HG03103 (cell line): ENCODE measurements around the gene STK33.

Experiments used
- ATAC-seq: cut with Tn5 transposase; IDR thresholded peaks from one replicate; pipeline ENCODE4 v1.9.1; 2021; ENCODE audit warnings: low read depth; ENCODE audit not compliant: unreplicated experiment

Gene STK33

DNA sequence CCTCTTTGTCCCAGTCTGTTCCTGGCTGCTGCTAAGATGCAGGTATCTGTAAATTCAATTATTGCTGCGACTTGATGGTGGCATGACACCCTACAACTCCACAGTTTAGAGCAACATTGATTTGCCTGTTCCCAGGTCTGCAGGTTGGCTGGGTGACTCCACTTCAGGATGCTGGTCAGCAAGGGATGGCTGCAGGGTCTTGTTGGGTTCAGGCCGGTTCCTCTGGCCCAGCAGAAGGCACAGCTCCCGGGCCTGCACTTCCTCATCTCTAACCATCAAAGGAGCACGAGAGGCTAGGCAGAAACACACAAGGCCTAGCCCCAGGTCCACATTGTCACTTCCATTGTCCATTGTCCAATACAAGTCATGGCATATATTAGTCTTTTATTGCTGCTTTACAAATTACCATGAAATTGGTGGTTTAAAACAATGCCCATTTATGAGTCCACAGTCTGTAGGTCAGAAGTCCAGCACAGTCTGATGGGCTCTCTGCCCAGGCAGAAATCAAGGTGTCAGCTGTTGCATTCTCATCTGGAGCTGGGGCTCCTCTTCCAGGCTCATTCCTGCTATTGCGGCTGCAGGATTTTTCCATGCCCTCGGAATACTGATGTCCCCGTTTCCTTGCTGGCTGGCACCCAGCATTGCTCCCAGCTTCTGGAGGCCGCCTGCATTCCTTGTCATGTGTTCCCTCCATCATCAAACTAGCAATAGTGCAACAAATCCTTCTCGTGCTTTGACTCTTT, 233.8 kb downstream of the STK33 start:
- ATAC-seq: no peak

DNA sequence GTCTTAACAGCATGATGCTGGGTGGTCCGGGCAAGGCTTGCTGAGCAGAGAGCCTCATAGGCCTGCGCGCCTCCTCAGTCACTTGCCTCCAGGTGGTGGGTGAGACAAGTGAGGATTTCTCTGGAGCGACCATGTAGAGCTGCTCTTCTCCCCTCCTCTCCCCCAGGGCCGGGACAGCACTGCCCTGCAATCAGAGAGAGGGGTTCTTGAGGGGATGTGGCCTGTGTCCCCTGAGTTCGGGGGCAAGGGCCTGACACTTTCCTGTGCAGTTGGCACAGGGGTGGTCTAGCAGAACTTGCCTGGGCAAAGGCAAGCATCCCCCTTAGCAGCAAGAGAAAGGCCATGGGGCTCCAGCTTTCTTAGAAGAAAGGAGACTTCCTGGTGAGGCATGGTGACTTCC, 234.5 kb downstream of the STK33 start:
- no peak for ATAC-seq

DNA sequence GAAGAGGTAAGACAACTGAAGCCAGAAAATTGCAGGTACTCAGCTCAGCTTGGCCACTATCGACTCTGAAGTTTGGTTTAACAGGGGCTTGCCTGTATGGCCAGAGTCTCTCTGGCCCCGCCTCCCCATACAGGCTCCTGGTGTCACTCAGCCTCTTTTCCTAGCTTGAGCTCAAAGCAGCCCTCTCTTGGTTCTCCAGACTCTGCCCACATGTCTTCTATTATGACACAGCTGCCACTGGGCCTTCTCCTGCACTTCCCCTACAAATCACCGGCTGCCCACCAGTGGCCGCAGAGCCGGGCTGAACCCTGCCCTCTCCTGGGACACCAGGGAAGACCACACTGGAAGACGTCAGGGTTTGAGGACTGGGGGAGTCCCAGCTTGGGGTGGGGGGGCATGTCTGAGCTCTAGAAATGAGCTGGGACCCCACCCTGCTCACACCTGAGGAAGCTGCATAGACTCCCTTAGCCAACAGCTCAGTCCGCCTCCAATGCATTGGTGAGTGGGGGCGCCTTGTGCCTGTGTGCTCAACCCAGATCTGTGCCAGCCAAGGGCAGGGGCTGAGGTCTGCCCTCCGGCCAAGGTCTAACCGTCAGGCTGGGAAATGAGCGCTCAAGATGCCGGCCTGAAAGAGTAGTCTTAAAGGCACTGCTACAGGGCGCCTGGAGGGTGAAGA, 236.0 kb downstream of the STK33 start:
- no peak for ATAC-seq

DNA sequence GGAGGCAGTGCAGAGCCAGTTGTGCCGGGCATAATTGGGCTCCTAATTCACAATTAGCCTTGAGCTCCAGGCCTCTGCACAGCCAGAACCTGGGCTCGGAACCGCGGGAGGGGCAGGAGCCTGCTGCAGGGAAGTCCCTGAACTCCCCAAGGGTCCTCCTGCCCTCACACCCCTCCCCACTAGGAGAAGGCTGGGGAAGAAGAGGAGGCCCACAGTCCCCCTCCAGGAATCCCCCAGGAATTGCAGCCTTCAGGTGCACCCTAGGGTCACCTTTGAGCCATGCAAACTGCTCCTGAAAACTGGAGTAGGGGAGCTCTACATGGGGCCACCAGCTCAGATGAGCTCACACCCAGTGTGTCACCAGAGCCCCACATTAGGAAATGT, 236.5 kb downstream of the STK33 start:
- no peak for ATAC-seq

DNA sequence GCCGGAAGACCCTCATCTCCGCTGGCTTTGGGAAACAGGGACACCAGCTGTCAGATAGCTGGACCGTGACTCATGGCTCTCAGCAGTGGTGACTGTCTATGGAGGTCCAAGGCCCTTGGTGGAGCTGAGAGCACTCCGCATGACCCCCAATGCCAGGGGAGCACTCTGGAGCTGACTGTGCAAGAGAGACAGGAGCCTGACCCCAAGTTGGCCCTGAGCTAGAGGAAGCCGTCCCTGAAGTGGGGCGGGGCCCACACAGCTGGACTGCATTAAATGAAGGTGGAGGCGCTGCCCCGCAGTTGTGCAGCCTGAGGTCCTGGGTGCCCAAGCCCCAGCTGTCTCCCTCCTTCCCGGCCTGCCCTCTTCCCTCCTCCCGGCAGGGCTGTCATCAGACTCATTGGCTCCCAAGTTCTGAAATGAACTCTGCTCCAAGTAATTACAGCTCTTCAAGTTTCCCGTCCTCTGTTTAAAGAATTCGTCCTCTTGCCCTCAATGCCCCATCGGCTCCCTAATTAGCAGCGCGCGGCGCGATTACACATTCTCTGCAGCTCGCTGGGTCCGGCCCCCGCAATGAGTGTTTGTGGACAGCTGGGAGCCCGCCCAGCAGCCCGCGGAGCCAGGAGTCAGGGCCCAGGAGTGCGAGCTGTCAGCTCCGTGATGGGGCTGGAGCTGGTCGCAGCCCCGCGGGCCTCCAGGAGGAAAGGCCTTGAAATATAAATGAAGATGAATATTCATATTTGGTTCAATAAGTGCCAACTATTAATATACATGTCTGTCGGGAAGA, 237.1 kb downstream of the STK33 start:
- no peak for ATAC-seq

DNA sequence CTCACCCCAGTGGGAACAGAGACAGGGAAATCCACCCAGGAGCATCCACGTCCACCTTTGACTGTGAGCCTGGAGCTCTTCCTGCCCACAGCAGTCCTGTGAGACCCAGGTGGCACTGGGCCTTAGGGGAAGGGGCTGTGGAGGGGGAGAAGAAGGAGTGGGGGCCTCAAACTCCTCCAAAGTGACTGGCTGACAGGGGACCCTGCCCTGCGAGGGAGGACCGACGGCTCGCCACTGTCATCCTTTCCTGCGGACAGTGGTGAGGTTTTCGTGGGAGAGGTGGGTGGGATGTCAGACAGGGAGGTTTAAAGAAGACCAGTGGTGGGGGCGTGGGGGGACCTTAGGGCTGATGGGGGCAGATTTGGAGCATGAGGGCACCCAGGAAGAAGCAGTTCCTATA, 237.8 kb downstream of the STK33 start:
- no peak for ATAC-seq

DNA sequence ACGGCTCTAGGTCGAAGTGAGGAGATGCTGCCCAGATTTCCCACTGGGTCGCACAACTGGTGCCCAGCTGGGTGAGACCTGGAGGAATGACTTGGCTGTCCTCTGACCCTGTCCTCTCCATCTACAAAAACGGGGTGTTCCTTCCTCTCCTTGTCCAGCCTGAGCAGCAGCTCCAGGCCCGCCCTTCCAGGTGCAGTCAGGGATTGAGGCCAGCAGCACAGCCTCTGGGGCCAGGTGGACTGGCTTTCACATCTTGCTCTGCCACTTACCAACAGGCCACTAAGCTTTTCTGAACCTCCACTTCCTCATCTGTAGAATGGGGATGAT, 238.6 kb downstream of the STK33 start:
- no peak for ATAC-seq

DNA sequence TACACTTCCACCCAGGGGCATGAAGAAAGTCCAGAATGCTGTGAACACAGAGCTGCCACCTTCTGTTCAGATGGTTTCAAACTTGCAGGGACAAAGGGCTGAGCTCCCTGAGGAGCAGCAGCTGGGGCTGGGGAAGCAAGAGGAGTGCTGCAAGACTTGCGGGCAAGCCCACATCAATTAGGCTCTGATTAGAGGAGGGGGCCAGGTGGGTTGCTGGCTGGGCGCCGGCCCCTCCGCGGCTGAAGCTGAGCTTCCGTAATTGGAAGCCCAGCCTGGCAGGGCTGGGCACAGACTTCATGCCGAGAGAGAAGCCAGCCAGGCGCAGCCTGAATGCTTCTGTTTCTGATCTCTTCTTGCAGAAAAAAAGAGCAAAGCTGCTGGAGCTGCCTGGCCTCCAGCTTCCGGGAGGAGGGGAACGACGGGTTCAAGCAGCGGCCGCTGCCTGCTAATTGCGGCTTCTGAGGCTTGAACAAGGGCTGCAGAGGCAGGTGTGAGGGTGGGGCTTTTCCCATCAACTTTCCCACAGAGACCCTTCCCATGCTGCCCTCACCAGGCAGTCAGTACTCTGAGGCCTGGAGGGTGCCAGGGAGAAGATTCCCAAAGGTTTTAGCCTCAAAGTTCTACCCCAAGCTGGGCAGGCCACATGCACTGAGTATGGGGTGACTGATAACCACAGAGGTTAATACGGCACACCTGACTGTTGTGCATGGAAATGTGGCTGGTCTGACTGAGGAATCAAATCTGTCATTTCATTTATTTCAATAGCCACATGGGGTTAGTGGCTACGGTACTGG, 239.2 kb downstream of the STK33 start:
- ATAC-seq: no peak

DNA sequence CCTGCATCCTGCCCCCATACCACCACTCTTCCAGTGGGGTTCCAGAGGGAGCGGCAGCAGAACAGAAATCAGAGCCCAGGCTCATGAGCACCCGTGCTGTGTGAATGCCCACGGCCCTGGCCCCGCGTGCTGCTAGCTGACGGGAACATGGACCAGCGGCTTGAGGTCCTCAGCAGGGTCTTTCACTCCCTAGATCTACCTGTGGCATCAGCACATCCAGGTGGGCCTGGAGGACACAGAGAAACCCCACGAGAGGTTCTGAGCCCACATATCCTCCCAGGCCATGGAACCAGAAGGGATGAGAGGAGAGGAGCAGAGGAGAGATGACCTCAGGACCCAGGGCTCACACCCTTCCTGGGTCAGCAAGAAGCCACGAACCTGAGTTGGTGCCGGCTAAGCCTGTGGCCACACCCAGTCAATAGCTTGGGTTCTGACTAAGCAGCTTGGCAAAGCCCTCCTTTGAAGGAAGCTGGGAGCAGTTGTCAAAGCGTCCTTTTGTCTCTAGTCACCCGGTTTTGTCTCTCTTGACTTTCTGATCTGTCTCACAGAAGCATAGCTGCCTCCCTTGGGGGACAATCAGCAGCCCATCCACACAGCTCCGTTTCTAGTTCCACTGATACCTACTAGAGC, 241.0 kb downstream of the STK33 start:
- ATAC-seq: no peak

DNA sequence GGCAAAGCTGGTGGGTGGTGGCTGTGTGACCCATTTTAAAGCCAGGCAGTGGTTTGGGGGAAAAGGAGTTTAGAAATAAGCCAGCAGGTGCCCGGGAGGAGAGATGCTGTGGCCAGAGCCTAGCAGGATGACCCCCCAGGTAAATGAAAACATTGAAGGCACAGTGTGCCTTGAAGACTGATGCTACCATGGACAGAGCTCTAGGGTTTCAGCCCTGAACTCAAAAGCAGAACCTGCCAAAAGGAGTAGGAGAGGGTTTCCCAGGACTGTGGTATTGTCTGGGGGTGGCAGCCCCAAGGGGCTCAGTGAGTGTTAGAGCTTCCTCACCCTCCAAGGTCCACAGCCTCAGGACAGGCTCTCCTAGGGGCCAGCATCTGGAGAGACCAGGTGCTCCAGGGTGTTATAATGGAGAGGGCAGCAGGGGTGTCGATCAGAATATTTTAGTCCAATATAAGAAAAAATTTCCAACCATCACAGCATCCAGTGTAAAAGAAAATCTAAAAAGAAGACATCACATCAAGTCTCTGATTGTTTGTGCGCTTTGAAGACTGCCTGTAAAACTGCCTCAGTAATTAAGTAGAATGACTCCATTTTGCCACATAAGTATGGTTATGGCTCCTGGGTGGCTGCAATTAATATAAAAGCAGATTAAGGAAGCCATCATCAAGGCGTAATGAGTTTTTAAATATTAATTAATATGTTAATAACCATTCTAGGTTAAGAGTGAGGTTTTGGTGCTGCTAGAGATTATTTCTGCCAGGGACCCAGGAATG, 241.7 kb downstream of the STK33 start:
- ATAC-seq: no peak

DNA sequence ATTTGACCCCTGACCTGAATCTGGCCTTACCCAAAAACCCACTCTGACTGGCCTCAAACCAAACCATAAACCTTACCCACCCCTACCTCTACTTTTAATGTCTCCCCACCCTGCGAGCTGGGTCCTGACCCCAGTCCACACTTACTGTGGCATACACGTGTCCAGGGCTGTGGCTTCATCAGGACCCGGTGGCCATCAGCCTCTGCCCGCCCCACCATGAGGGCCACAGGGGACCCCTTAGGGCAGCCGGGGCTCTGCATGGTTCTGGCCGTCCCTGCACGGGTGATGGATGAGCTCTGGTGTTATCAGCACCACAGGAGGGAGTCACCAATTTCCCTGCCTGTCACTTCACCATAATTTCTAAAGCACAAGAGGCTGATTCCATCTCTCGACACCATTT, 242.8 kb downstream of the STK33 start:
- ATAC-seq: no peak

DNA sequence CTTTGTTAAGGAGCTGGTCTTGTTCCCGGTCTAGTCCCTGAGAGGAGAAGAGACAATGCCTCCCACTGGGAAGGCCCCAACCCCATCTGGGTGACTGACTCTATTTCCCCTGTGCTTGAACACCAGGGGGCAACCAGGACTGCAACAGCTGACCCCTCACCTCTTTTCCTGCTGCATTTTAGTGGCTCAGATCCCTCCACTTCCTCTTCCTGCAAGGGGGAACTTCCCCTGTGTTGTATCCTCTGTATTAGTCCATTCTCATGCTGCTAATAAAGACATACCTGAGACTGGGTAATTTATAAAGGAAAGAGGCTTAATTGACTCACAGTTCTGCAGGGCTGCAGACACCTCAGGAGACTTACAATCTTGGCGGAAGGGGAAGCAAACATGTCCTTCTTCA, 246.1 kb downstream of the STK33 start:
- ATAC-seq: no peak

DNA sequence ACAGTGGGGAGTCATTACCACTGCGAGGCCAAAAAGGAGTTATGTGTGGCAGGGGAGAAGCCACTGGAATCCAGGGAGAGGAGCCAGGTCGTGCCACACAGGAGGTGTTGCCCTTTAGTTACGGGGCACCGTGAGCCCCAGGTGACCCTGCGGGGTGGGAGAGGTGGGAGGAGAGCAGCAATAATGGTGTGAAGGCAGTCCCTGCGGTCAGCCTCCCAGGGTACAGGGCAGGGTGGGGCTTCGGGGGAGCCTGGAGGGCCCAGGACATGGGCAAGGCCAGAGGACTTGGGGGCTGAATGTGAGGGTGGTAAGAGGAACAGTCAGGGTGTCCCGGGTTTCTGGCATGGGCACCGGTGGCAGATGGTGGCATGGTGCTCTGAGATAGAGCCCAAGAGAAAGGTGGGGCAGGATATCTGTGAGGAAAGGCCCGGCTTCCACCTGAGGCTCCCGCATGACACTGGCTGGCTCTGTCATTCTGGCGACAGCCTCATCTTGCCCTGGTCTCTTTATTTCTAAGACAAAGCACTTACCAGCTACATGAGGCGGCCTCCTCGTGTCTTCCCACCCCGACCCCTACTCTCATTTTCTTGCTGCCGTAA, 247.8 kb downstream of the STK33 start:
- ATAC-seq: no peak

DNA sequence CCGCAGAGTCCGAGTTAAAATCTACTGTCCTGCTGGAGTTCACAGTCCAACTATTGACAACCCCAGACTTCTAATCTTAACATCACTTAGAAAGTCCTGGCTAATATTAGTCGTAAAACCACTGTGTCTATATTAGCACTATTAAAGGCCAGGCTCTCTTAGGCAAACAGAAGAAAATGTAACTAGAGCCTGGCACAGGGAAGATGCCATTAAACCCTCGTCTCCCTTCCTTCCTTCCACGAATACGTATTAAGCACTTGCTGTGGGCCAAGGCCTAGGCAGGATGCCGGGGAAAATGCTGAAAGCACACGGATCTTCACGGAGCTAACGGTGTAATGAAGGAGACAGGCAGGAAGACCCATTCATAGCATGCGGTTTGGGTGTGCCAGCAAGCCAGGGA, 248.8 kb downstream of the STK33 start:
- ATAC-seq: no peak

DNA sequence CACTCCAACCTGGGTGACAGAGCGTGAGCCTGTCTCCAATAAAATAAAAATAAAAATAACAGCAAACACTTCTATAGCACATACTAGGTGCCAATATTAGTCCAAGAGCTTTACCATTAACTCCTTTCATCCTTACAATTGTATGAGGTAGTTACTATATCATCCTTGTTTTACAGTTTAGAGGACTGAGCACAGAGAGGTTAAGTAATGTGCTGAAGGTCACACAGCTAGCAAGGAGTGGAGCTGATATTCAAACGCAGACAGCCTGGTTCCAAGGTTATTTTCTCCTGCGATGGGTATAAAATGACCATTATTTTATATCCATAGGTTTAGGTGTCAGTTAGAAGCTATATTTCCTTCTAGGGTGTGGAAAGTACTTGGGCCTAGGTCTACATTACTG, 249.7 kb downstream of the STK33 start:
- no peak for ATAC-seq

DNA sequence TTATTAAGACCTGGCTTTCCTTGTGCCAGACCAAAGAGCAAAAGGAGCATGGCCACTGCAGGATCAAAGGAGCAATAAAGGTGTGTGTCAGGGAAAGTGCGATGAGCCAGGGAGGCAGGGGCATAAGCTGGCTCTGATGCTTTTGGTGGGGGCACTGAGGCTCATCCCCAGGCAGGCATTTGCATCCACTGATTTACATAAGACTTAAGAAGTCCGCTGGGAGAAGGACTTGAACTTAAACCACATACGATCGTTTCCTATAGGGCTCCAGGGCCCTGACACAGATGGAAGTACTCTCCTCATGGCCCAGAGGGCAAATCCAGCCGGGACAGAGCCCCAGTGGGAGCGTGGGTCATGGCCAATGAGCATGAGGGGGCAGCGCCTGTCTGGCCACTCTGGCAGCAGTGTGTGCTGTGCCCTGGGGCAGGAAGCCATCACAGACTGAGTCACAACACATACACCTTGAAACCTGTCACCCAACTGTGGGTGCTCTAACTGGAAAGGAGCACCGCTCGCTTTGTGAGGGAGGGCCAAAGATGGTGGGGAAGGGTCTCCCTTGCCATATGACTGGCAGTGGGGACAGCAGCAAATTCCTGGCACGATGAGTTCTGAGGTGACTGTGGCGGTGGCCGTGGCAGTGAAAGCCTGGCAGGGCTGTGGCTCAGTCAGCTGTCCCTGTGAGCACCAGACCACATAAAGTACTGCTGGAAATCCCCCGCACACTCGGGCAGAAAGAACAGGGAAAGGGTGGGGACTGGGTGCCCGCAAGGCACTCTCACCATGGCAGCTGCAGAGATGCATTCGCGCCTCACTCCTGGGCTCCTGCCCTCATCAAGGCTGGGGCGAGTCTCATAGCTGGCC, 251.0 kb downstream of the STK33 start:
- ATAC-seq: no peak

DNA sequence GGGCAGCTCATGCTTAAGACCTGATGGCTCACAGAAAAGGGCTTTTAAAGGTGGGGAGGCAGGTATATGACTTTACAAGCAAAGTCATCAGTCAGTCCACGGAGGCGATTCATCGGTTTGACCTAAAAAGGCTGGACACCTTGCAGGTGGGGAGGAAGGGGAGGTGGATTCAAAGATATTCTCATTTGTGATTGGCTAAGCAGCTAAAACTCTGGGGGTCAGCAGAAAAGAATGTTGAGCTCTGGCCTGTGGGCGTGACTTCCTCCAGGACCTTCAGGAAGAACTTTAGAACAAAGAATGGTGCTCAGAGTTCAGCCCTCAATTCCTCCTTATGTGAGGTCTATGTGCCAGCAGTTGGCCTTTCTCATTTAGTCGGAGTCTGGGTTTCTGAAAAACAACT, 252.0 kb downstream of the STK33 start:
- ATAC-seq: no peak
